Activated CD4-positive, alpha-beta T cell treated with anti-CD3 and anti-CD28 coated beads for 36 hours (primary cell): ENCODE results near the gene TIGD7. TPM values are rescaled to one million over a fixed set of nuclear protein-coding genes. Genes with fewer than 3 reads are reported as not detected.
A peak's percentile ranks its signal among the peaks of the same experiment; 100 is the strongest.
"Not testable (repeated sequence)": the region's sequence is repeated elsewhere in the genome, so short reads cannot be mapped to it uniquely, and the experiment has no call there.

Experiments used
- ATAC-seq: fragments of 200-7000 bp; cut with Tn5 transposase; one replicate; pipeline ENCODE4 v1.10.0; 2021; ENCODE audit warnings: mild to moderate bottlenecking, moderate library complexity
- CTCF ChIA-PET: fragments of 350-600 bp; sonication (Branson Sonifier 250); formaldehyde crosslinking; loops from one replicate; lab custom pipeline; 2021; ENCODE audit warnings: antibody characterized with exemption; lab: Charles Lee
- POLR2A ChIA-PET: fragments of 350-600 bp; sonication (Branson Sonifier 250); formaldehyde crosslinking; loops from one replicate; lab custom pipeline; 2021; ENCODE audit warnings: antibody characterized with exemption, inconsistent platforms; lab: Charles Lee
- DNase-seq: peaks from one replicate; pipeline ENCODE4 v3.0.0-alpha.2; 2020
- H3K27ac Mint-ChIP-seq: one replicate; pipeline ENCODE4 v1.8.0; 2021; ENCODE audit warnings: mixed read lengths
- H3K27me3 Mint-ChIP-seq: one replicate; pipeline ENCODE4 v1.8.0; 2021; ENCODE audit warnings: mixed read lengths
- H3K36me3 Mint-ChIP-seq: one replicate; pipeline ENCODE4 v1.8.0; 2021; ENCODE audit warnings: low read depth, mixed read lengths
- H3K4me1 Mint-ChIP-seq: one replicate; pipeline ENCODE4 v1.8.0; 2021; ENCODE audit warnings: mixed read lengths
- H3K4me3 Mint-ChIP-seq: one replicate; pipeline ENCODE4 v1.8.0; 2021; ENCODE audit warnings: mild to moderate bottlenecking, moderate library complexity, mixed read lengths
- H3K9me3 Mint-ChIP-seq: one replicate; pipeline ENCODE4 v1.8.0; 2021; ENCODE audit warnings: low read depth, mixed read lengths
- intact Hi-C, 2 experiments: fragments of 100-400 bp; cut with DNase I in 1 of 2; cut with micrococcal nuclease in 1 of 2; formaldehyde crosslinking; loops; one replicate each; pipeline versions ENCODE4 v1.14.2 to v1.15.1; 2022 to 2024; cut with DNase I, micrococcal nuclease
- total RNA-seq, 2 experiments: library from RNA; stranded (reverse); gene quantifications; one replicate each; pipeline ENCODE4 v1.2.3, GENCODE V29; 2021

The TIGD7 gene
- total RNA-seq, 2 experiments from 2014 or later = 2.9 TPM

GRCh38 chr16:3282103-3282729 lies 23.0 kb downstream of the TIGD7 start:
- peaks cover 24% of the 10 kb centered on the region for H3K4me1 Mint-ChIP-seq
- peaks cover 35% of the 10 kb centered on the region for H3K36me3 Mint-ChIP-seq
- peak; percentile 27 for ATAC-seq
- intact Hi-C loops = loop anchor here (1.0 to 2.0 kb wide), 7 partner anchors 23 to 258 kb away; partner anchors contain the start of genes CLUAP1 (in 2 of the 2), THOC6 (in 1 of the 2), TIGD7 (in 1 of the 2) and ZNF200 (in 1 of the 2)
- peak overlapping the region; percentile 90 for H3K4me3 Mint-ChIP-seq
- H3K9me3 Mint-ChIP-seq = peaks cover 10% of the 10 kb centered on the region
- ChIA-PET POLR2A (interaction anchor here (0.7 to 1.3 kb wide), 3 partner anchors 67 to 147 kb away, joined by 3 to 5 read pairs (median 4); partner anchors contain the start of genes ZNF174, ZNF213 and ZSCAN32), CTCF (interaction anchor here (0.6 to 3.2 kb wide), 3 partner anchors 15 to 191 kb away, joined by 3 to 21 read pairs (median 3); partner anchors contain the start of gene ZNF213)
- peak overlapping the region; percentile 97 for H3K27ac Mint-ChIP-seq
- peaks cover 1% of the 10 kb centered on the region for H3K27me3 Mint-ChIP-seq
- no peak for DNase-seq

- Mint-ChIP-seq H3K4me1 (peaks cover 24% of the 10 kb centered on the region), H3K4me3 (peak overlapping the region; percentile 90), H3K36me3 (peaks cover 26% of the 10 kb centered on the region), H3K27ac (no peak overlapping the region), H3K9me3 (peaks cover 7% of the 10 kb centered on the region), H3K27me3 (peaks cover 1% of the 10 kb centered on the region)
- POLR2A ChIA-PET = no interaction called here
- CTCF ChIA-PET = interaction anchor here (0.8 kb wide), 1 partner anchor 23 kb away, joined by 3 read pairs; no protein-coding TSS in a partner anchor
- DNase-seq (no peak), ATAC-seq (no peak)
- intact Hi-C loops = no loop called here
Observed at GRCh38 chr16:3281222-3281820, 23.9 kb downstream of the TIGD7 start.

GRCh38 chr16:3276679-3277078 lies 28.6 kb downstream of the TIGD7 start:
- Mint-ChIP-seq H3K27ac (no peak overlapping the region), H3K4me3 (no peak overlapping the region), H3K27me3 (peaks cover 1% of the 10 kb centered on the region), H3K9me3 (peaks cover 13% of the 10 kb centered on the region), H3K36me3 (no peaks in the 10 kb centered on the region), H3K4me1 (no peaks in the 10 kb centered on the region)
- CTCF ChIA-PET = interaction anchor here (0.9 to 1.8 kb wide), 2 partner anchors 10 to 126 kb away, joined by 4 to 8 read pairs; no protein-coding TSS in a partner anchor
- DNase-seq (no peak), ATAC-seq (no peak)
- intact Hi-C loops = no loop called here
- POLR2A ChIA-PET = no interaction called here

GRCh38 chr16:3274947-3275346 lies 30.3 kb downstream of the TIGD7 start:
- intact Hi-C loops = no loop called here
- POLR2A ChIA-PET = no interaction called here

GRCh38 chr16:3274490-3274889 lies 30.7 kb downstream of the TIGD7 start:
- no peak for ATAC-seq
- Mint-ChIP-seq H3K27me3 (peaks cover 1% of the 10 kb centered on the region), H3K27ac (no peak overlapping the region), H3K36me3 (peaks cover 2% of the 10 kb centered on the region), H3K4me3 (no peak overlapping the region), H3K4me1 (no peaks in the 10 kb centered on the region), H3K9me3 (peaks cover 16% of the 10 kb centered on the region)
- POLR2A ChIA-PET = no interaction called here
- intact Hi-C loops = no loop called here
- CTCF ChIA-PET = no interaction called here
- no peak for DNase-seq

More at GRCh38 chr16:3274947-3275346, 30.3 kb downstream of the TIGD7 start:
- Mint-ChIP-seq H3K27ac (no peak overlapping the region), H3K9me3 (peaks cover 14% of the 10 kb centered on the region), H3K4me1 (no peaks in the 10 kb centered on the region), H3K27me3 (peaks cover 1% of the 10 kb centered on the region), H3K4me3 (no peak overlapping the region), H3K36me3 (no peaks in the 10 kb centered on the region)
- DNase-seq = no peak
- ATAC-seq = no peak
- CTCF ChIA-PET = no interaction called here

DNA sequence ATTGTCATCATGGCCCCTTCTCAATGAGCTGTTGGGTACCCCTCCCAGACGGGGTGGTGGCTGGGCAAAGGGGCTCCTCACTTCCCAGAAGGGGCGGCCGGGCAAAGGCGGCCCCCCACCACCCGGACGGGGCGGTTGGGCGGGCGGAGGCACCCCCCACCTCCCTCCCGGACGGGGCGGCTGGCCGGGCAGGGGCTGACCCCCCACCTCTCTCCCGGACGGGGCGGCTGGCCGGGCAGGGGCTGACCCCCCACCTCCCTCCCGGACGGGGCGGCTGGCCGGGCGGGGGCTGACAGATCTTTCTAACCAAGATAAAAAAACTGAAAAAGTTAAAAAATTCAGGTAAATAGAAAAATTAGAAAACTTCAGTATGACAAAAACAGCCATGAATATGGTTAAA lies 33.9 kb downstream of the TIGD7 start:
- CTCF ChIA-PET, H3K27me3 Mint-ChIP-seq, ATAC-seq, H3K27ac Mint-ChIP-seq, POLR2A ChIA-PET, intact Hi-C loops, H3K4me1 Mint-ChIP-seq, DNase-seq, H3K4me3 Mint-ChIP-seq: not testable (repeated sequence)
- H3K36me3 Mint-ChIP-seq = peaks cover 23% of the 10 kb centered on the region
- H3K9me3 Mint-ChIP-seq = peaks cover 24% of the 10 kb centered on the region

DNA sequence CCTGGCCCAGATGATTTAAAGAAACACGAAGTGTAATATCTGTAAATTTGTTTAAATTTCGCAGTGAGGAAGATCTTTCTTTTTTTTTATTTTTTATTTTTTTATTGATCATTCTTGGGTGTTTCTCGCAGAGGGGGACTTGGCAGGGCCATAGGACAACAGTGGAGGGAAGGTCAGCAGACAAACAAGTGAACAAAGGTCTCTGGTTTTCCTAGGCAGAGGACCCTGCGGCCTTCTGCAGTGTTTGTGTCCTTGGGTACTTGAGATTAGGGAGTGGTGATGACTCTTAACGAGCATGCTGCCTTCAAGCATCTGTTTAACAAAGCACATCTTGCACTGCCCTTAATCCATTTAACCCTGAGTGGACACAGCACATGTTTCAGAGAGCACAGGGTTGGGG lies 34.5 kb downstream of the TIGD7 start:
- intact Hi-C loops, H3K4me1 Mint-ChIP-seq, POLR2A ChIA-PET: not testable (repeated sequence)

GRCh38 chr16:3268294-3268693 lies 36.9 kb downstream of the TIGD7 start:
- ChIA-PET CTCF (interaction anchor here (4.0 kb wide), 1 partner anchor 15 kb away, joined by 21 read pairs; the partner anchor contains the start of gene ZNF263), POLR2A (no interaction called here)
- Mint-ChIP-seq H3K36me3 (peaks cover 28% of the 10 kb centered on the region), H3K27ac (no peak overlapping the region), H3K9me3 (peaks cover 16% of the 10 kb centered on the region), H3K4me3 (no peak overlapping the region), H3K27me3 (no peaks in the 10 kb centered on the region), H3K4me1 (peaks cover 17% of the 10 kb centered on the region)
- ATAC-seq = no peak
- no peak for DNase-seq
- intact Hi-C loops = no loop called here

More for the DNA sequence above, 34.5 kb downstream of the TIGD7 start:
- Mint-ChIP-seq H3K36me3 (peaks cover 24% of the 10 kb centered on the region), H3K9me3 (peaks cover 24% of the 10 kb centered on the region)
- ATAC-seq, H3K4me3 Mint-ChIP-seq, DNase-seq, CTCF ChIA-PET, H3K27me3 Mint-ChIP-seq, H3K27ac Mint-ChIP-seq: not testable (repeated sequence)

GRCh38 chr16:3266873-3267537 lies 38.2 kb downstream of the TIGD7 start:
- H3K9me3 Mint-ChIP-seq = peaks cover 16% of the 10 kb centered on the region
- POLR2A ChIA-PET = no interaction called here
- CTCF ChIA-PET = interaction anchor here (0.7 to 4.0 kb wide), 12 partner anchors 10 to 349 kb away, joined by 3 to 21 read pairs (median 4); partner anchors contain the start of gene ZNF263
- ATAC-seq (no peak), DNase-seq (peak; percentile 28)
- no peak overlapping the region for H3K27ac Mint-ChIP-seq
- no peaks in the 10 kb centered on the region for H3K27me3 Mint-ChIP-seq
- peaks cover 25% of the 10 kb centered on the region for H3K4me1 Mint-ChIP-seq
- peaks cover 28% of the 10 kb centered on the region for H3K36me3 Mint-ChIP-seq
- no peak overlapping the region for H3K4me3 Mint-ChIP-seq
- intact Hi-C loops = no loop called here

DNA sequence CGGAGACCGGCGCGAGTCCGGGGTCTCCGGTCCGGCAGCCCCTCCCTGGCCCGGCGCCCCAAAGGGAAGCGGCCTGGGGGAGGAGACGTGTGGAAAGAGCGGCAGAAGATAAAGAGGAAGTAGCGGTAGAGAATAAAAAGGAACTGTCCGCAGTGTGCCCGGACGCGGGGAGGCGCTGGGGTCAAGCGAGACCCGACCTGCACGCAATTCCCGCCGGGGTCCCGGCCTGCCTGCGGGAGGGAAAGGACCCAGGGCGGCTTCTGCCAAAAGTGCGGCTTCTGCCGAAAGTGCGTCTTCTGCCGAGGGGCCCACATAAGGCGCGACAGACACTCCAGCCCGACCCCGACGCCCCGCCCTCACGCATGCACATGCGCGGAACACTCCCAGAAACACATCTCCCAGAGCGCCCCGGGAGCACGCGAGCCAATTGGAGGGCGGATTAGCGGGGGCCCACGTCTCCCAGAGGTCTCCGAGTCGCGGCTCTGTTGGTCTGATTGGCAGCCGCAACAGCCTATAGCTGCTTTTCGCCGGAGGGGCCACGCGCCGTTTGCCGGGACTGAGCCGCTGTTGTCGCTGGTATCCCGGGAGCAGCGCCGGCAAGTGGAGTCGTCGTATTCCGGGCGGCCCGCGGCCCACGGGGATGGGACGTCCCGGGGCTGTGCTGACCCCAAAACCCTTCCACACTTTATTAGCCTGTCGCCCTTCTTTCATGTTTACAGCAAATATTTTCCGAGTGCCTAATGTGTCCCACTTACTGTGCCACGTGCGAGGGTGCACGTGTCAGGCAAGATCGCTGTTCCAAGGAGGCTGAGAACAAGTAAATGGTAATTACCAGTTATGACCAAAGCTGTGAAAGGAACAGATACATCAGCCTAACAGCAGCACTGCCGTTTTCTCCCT lies 40.8 kb downstream of the TIGD7 start:
- peaks cover 25% of the 10 kb centered on the region for H3K4me1 Mint-ChIP-seq
- ATAC-seq = peak; percentile 95
- peak overlapping the region; percentile 83 for H3K4me3 Mint-ChIP-seq
- peaks cover 26% of the 10 kb centered on the region for H3K36me3 Mint-ChIP-seq
- peak; percentile 99 for DNase-seq
- CTCF ChIA-PET = interaction anchor here (0.6 to 1.9 kb wide), 4 partner anchors 9 to 286 kb away, joined by 3 to 5 read pairs (median 4); no protein-coding TSS in a partner anchor
- POLR2A ChIA-PET = interaction anchor here (1.0 to 1.7 kb wide), 2 partner anchors 11 to 137 kb away, joined by 3 to 8 read pairs; partner anchors contain the start of genes ZNF174 and ZSCAN32
- H3K9me3 Mint-ChIP-seq = peaks cover 13% of the 10 kb centered on the region
- intact Hi-C loops = loop anchor here (1.0 to 5.0 kb wide), 15 partner anchors 19 to 1163 kb away; partner anchors contain the start of genes TIGD7 (in 2 of the 2), ZNF200 (in 2 of the 2), ZNF263 (in 2 of the 2) and ZNF75A (in 2 of the 2)
- H3K27me3 Mint-ChIP-seq = no peaks in the 10 kb centered on the region
- peak overlapping the region; percentile 90 for H3K27ac Mint-ChIP-seq
